Measurements from ENCODE around the gene PDCD1LG2. TPM values are rescaled to one million over a fixed set of nuclear protein-coding genes. Genes with fewer than 3 reads are reported as not detected.

The PDCD1LG2 gene
- polyA plus RNA-seq, 3 donors = 0.16 to 0.41 (median 0.17) TPM

DNA sequence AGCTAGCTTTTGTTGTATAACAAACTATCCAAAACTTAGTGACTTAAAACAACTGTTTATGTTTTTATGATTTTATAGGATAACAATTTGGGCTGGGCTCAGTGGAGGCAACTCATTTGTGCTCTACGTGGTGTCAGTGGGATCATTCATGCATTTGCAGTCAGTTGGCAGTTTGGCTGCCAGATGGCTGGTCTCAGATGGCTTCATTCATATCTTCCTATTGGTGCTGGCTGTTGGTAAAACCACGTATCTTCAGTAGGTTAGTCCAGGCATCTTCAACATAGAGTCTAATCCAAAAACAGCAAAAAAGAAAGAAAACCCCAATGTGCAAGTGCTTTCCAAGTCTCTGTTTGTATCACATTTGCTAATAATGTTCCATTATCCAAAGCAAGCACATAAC, 66.9 kb downstream of the PDCD1LG2 start:
- Histone ChIP-seq H3K9me3 (replicated peaks in 1 of 2; ENCODE audit: control insufficient read depth in 1 of 2, insufficient read depth in 1 of 2, low read length in 2 of 2) (no peaks in the 10 kb centered on the region), H3K27me3 (ENCODE audit: control insufficient read depth in 2 of 2, insufficient read depth in 2 of 2, low read length in 2 of 2) (no peaks in the 10 kb centered on the region), H4K20me1 (ENCODE audit: insufficient read depth, low read length) (no peaks in the 10 kb centered on the region), H3K9ac (ENCODE audit: insufficient read depth, low read length, poor library complexity, severe bottlenecking) (no peak overlapping the region), H3K79me2 (ENCODE audit: insufficient read depth, low read length) (no peaks in the 10 kb centered on the region), H3K4me1 (ENCODE audit: control insufficient read depth in 1 of 2, insufficient read depth in 2 of 2, low read length in 2 of 2) (peaks cover 0 to 4% of the 10 kb centered on the region in 2 donors), H2AFZ (ENCODE audit: insufficient read depth, low read depth, low read length, poor library complexity, severe bottlenecking) (no peak overlapping the region), H3K36me3 (replicated peaks in 1 of 2; ENCODE audit: control insufficient read depth in 1 of 2, insufficient read depth in 2 of 2, low read length in 2 of 2) (no peaks in the 10 kb centered on the region), H3K4me2 (replicated peaks; ENCODE audit: extremely low read depth, low read length, poor library complexity, severe bottlenecking) (no peak overlapping the region), H3K27ac (ENCODE audit: low read depth in 1 of 2, low read length in 2 of 2) (no peak overlapping the region), H3K4me3 (replicated peaks in 1 of 3; ENCODE audit: low read depth in 2 of 3, low read length in 3 of 3) (no peak overlapping the region)
- TF ChIP-seq, protein P1, sequence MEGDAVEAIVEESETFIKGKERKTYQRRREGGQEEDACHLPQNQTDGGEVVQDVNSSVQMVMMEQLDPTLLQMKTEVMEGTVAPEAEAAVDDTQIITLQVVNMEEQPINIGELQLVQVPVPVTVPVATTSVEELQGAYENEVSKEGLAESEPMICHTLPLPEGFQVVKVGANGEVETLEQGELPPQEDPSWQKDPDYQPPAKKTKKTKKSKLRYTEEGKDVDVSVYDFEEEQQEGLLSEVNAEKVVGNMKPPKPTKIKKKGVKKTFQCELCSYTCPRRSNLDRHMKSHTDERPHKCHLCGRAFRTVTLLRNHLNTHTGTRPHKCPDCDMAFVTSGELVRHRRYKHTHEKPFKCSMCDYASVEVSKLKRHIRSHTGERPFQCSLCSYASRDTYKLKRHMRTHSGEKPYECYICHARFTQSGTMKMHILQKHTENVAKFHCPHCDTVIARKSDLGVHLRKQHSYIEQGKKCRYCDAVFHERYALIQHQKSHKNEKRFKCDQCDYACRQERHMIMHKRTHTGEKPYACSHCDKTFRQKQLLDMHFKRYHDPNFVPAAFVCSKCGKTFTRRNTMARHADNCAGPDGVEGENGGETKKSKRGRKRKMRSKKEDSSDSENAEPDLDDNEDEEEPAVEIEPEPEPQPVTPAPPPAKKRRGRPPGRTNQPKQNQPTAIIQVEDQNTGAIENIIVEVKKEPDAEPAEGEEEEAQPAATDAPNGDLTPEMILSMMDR (IDR thresholded peaks at IDR 0.05) = no peak
- 100% methylated on average over 1 of the region's 2 CpGs for WGBS (ENCODE audit: insufficient coverage)
- Mint-ChIP-seq H3K9me3 (peaks cover 3 to 8% (median 3%) of the 10 kb centered on the region in 7 donors), H3K27ac (no peak overlapping the region), H3K27me3 (ENCODE audit: low read depth in 3 of 3) (peaks cover 0 to 5% (median 5%) of the 10 kb centered on the region in 3 donors), H3K4me3 (no peak overlapping the region), H3K4me1 (peaks cover 12% of the 10 kb centered on the region), H3K36me3 (peaks cover 0 to 2% of the 10 kb centered on the region in 2 donors)
- intact Hi-C loops (cut with micrococcal nuclease) = no loop called here
- no peak for DNase-seq

DNA sequence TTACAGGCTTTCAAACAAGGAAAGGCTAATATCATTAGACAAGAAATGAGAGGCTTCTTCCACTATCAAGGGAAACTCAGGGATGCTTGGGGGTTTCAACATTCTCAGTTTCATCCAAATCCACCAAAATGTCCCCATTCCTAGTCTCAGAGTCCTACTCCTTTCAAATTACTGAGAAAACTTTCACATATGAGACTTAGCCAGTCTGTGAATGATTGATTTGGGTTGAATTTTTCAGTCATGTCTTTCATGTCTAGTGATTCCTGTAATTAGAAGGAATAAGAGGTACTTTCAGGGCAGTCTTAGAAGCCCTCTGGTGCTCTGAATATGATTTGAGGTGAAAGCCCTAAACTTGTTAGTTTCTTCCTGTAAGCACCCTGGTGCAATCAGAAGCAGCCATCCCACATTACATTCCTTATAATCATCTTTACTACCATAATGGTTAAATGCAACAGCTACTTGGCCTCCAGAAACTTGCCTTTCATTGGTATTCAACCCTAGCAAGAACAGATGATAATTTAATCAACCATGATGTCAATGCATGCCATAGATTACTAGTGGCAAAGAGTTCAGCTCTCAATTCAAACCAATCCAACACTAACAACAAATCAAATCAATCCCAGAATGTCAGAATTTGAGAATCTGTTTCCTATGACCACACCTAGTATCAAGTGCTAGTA, 67.8 kb downstream of the PDCD1LG2 start:
- no peak for DNase-seq
- Mint-ChIP-seq H3K27me3 (ENCODE audit: low read depth in 3 of 3) (peaks cover 0 to 3% (median 3%) of the 10 kb centered on the region in 3 donors), H3K9me3 (peaks cover 3 to 8% (median 3%) of the 10 kb centered on the region in 7 donors), H3K4me3 (no peak overlapping the region), H3K4me1 (peaks cover 14% of the 10 kb centered on the region), H3K36me3 (peaks cover 0 to 2% of the 10 kb centered on the region in 2 donors), H3K27ac (no peak overlapping the region)
- no peak overlapping the region for H3K4me3 ChIP-seq (replicated peaks in 1 of 3; ENCODE audit: low read depth in 2 of 3, low read length in 3 of 3)
- H3K27me3 ChIP-seq (ENCODE audit: control insufficient read depth in 2 of 2, insufficient read depth in 2 of 2, low read length in 2 of 2) = no peaks in the 10 kb centered on the region
- no peak overlapping the region for H3K27ac ChIP-seq (ENCODE audit: low read depth in 1 of 2, low read length in 2 of 2)
- no peaks in the 10 kb centered on the region for H3K79me2 ChIP-seq (ENCODE audit: insufficient read depth, low read length)
- H4K20me1 ChIP-seq (ENCODE audit: insufficient read depth, low read length) = no peaks in the 10 kb centered on the region
- H3K4me2 ChIP-seq (replicated peaks; ENCODE audit: extremely low read depth, low read length, poor library complexity, severe bottlenecking) = no peak overlapping the region
- H3K9ac ChIP-seq (ENCODE audit: insufficient read depth, low read length, poor library complexity, severe bottlenecking) = no peak overlapping the region
- peaks cover 0 to 4% of the 10 kb centered on the region in 2 donors for H3K4me1 ChIP-seq (ENCODE audit: control insufficient read depth in 1 of 2, insufficient read depth in 2 of 2, low read length in 2 of 2)
- no peaks in the 10 kb centered on the region for H3K36me3 ChIP-seq (replicated peaks in 1 of 2; ENCODE audit: control insufficient read depth in 1 of 2, insufficient read depth in 2 of 2, low read length in 2 of 2)
- intact Hi-C loops (cut with micrococcal nuclease) = no loop called here
- H2AFZ ChIP-seq (ENCODE audit: insufficient read depth, low read depth, low read length, poor library complexity, severe bottlenecking) = no peak overlapping the region
- TF ChIP-seq, protein P1 (IDR thresholded peaks at IDR 0.05) = no peak
- H3K9me3 ChIP-seq (replicated peaks in 1 of 2; ENCODE audit: control insufficient read depth in 1 of 2, insufficient read depth in 1 of 2, low read length in 2 of 2) = no peaks in the 10 kb centered on the region
